Measurements from ENCODE around the gene DVL2. TPM values are rescaled to one million over a fixed set of nuclear protein-coding genes. Genes with fewer than 3 reads are reported as not detected.

The DVL2 gene
- total and polyA plus RNA-seq, 12 donors: 11.8 to 87.2 (median 44.4) TPM

DNA sequence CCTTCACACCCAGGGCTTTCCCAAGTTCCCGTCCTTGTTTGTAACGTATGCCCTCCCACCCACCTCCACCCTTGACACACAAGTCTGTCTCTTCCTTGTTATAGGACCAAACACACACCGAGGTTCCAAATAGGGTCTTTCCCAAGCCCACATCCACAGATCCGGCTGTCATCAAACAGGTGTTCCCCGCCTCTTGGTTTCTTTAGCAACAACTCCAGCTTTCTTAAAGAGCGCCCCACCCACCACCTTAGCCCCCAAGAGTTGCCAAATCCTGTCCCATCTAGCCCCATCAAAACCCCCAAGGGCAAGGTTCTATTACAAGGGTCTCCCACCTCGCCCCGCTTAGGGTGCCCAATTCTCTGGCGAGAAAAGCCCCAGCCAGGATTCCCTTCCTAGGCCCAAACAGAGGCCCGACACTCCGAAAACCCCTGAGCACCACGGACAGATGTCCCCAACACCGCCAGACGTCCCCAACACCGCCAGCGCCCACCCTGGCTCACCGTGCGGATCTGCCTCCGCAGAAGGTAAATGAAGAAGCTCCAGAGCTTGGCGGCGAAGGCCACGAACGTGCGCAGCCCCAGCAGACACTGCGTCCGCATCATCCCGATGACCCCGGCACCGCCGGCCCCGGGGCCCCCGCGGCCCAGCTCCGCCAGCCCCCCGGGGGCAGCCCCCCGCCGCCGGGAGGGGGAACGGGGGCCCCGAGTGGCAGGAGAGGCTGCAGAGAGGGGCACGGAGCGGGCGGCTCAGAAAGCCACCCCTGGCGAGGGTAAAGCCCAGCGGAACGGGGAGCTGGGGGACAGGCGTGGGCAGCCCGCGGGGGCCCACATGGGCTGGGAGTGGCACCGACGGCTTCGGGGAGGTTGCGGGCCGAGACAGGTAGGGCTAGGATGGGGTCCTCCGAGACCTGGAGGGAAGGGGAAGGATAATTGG, 16.6 kb upstream of the DVL2 start:
- Histone ChIP-seq H3K36me3 (replicated peaks in 1 of 2) (peaks cover 0 to 34% of the 10 kb centered on the region in 2 donors), H3K4me3 (peak overlapping the region; percentile 64 to 92 (median 90)), H3K27me3 (no peaks in the 10 kb centered on the region), H3K9me3 (replicated peaks in 1 of 3) (no peaks in the 10 kb centered on the region), H3K27ac (peak overlapping the region; percentile 93 to 100 (median 99)), H3K4me1 (replicated peaks in 1 of 2) (peaks cover 31 to 39% of the 10 kb centered on the region in 2 donors)
- DNase-seq: peak in 4 of 7 donors; percentile 35 to 48 (median 45)
- intact Hi-C loops (cut with DNase I): no loop called here
- WGBS, 4 donors: 0 to 2% (median 1%) methylated on average over 6 to 55 of the region's 55 CpGs
- TF ChIP-seq, protein P1, sequence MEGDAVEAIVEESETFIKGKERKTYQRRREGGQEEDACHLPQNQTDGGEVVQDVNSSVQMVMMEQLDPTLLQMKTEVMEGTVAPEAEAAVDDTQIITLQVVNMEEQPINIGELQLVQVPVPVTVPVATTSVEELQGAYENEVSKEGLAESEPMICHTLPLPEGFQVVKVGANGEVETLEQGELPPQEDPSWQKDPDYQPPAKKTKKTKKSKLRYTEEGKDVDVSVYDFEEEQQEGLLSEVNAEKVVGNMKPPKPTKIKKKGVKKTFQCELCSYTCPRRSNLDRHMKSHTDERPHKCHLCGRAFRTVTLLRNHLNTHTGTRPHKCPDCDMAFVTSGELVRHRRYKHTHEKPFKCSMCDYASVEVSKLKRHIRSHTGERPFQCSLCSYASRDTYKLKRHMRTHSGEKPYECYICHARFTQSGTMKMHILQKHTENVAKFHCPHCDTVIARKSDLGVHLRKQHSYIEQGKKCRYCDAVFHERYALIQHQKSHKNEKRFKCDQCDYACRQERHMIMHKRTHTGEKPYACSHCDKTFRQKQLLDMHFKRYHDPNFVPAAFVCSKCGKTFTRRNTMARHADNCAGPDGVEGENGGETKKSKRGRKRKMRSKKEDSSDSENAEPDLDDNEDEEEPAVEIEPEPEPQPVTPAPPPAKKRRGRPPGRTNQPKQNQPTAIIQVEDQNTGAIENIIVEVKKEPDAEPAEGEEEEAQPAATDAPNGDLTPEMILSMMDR (IDR thresholded peaks at IDR 0.05): no peak
- peak in 1 of 2 donors; percentile 8 for TF ChIP-seq POLR2A (IDR thresholded peaks at IDR 0.05)

DNA sequence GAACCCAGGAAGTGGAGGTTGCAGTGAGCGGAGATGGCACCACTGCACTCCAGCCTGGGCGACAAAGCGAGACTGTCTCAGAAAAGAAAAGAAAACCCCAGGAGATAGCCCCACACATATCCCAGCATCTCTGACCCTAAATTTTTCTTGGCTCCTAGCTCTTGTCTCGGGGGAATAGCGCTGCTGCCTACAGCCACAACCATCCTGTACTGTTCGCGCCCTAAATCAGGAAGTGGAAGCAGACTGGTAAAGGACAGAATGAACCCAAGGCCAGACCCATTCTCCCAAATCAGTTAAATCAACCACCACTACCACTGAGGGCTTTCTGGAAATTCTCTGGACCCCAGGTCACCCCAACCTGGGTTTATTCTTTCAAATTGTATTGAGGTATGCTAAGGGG, 15.5 kb upstream of the DVL2 start:
- Histone ChIP-seq H3K4me1 (replicated peaks in 1 of 2) (peaks cover 31 to 39% of the 10 kb centered on the region in 2 donors), H3K4me3 (peak overlapping the region in 2 of 4 donors; percentile 91 to 92), H3K27ac (peak overlapping the region in 2 of 5 donors; percentile 99 to 100), H3K36me3 (replicated peaks in 1 of 2) (peaks cover 0 to 34% of the 10 kb centered on the region in 2 donors), H3K27me3 (no peaks in the 10 kb centered on the region), H3K9me3 (replicated peaks in 1 of 3) (no peaks in the 10 kb centered on the region)
- DNase-seq: peak in 1 of 7 donors; percentile 31
- TF ChIP-seq, protein P1 (IDR thresholded peaks at IDR 0.05): no peak
- TF ChIP-seq POLR2A (IDR thresholded peaks at IDR 0.05): no peak
- intact Hi-C loops (cut with DNase I): no loop called here
- 77 to 84% (median 78%) methylated on average over 7 of the region's 7 CpGs for WGBS, 4 donors

DNA sequence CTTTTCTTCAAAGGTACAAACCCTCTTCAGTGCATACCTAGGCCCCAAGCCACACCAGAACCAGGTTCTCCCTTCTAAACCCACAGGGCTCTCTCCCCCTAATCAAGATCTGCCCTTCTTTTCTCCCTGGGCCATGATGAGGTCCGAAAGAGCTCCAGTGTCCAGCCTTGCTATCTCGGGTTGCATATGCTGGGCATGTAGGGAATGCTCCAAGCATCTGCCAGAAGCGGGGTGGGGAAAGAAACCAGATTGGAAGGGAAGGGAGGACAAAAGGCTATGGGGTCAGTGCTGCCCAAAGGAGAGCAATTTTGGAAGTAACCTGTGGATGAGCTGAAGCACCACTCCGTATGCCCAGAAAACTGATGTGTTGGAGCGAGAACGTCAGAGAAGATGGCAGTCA, 14.9 kb upstream of the DVL2 start:
- DNase-seq: peak in 1 of 7 donors; percentile 28
- Histone ChIP-seq H3K4me3 (no peak overlapping the region), H3K36me3 (replicated peaks in 1 of 2) (peaks cover 0 to 34% of the 10 kb centered on the region in 2 donors), H3K27ac (peak overlapping the region in 2 of 5 donors; percentile 21 to 100), H3K9me3 (replicated peaks in 1 of 3) (no peaks in the 10 kb centered on the region), H3K27me3 (no peaks in the 10 kb centered on the region), H3K4me1 (replicated peaks in 1 of 2) (peaks cover 31 to 37% of the 10 kb centered on the region in 2 donors)
- WGBS, 4 donors: 75 to 81% (median 78%) methylated on average over 6 of the region's 6 CpGs
- TF ChIP-seq, protein P1 (IDR thresholded peaks at IDR 0.05): no peak
- no peak for TF ChIP-seq POLR2A (IDR thresholded peaks at IDR 0.05)
- intact Hi-C loops (cut with DNase I): no loop called here

DNA sequence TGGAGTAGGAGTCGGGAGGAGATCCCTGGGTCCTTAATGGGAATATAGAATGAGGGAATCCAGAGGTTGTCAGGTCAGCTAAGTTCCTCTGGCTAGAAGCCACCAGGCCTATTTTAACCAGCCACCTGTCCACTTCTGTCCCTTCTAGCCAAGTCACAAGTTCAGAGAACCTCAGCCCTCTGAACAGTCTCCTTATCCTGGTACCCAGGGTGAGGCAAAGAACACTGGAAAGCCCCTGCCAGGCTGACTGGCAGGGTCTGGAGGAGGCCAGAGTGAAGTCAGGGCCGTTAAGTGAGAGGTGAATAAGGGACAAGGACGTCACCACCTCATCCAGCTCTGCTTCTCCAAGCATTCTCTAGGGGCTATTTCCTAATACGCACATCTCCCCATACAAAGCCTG, 14.5 kb upstream of the DVL2 start:
- no peak for DNase-seq
- intact Hi-C loops (cut with DNase I): no loop called here
- Histone ChIP-seq H3K27ac (peak overlapping the region in 2 of 5 donors; percentile 21 to 100), H3K4me1 (replicated peaks in 1 of 2) (peaks cover 31 to 33% of the 10 kb centered on the region in 2 donors), H3K4me3 (no peak overlapping the region), H3K36me3 (replicated peaks in 1 of 2) (peaks cover 0 to 34% of the 10 kb centered on the region in 2 donors), H3K9me3 (replicated peaks in 1 of 3) (no peaks in the 10 kb centered on the region), H3K27me3 (no peaks in the 10 kb centered on the region)
- WGBS, 4 donors: 53 to 62% (median 56%) methylated on average over 4 of the region's 4 CpGs
- TF ChIP-seq, protein P1 (IDR thresholded peaks at IDR 0.05): no peak
- no peak for TF ChIP-seq POLR2A (IDR thresholded peaks at IDR 0.05)
